NT2/D1 (cell line): Measurements from ENCODE around the gene KCTD11.
"Not testable (repeated sequence)": the region's sequence is repeated elsewhere in the genome, so short reads cannot be mapped to it uniquely, and the experiment has no call there.

ENCODE experiments used
- YY1 ChIP-seq: IDR thresholded peaks from 2 replicates; pipeline ENCODE4 v1.6.1; 2011; ENCODE audit not compliant: insufficient read length, insufficient read depth
- ZNF274 ChIP-seq: IDR thresholded peaks from 2 replicates; pipeline ENCODE4 v1.6.1; 2011; ENCODE audit warnings: mild to moderate bottlenecking, low read depth, low read length

GRCh38 chr17:7368599-7368994 lies 16.6 kb downstream of the KCTD11 start:
- not testable (repeated sequence) for TF ChIP-seq ZNF274, YY1
